GM10266 (cell line): Measurements from ENCODE around the gene ABCG1.

Source experiments
- DNase-seq: peaks from one replicate; pipeline ENCODE4 v3.0.0; 2012; ENCODE audit errors: extremely low spot score
- TF ChIP-seq, protein P1 (sequence below): IDR thresholded peaks from 2 replicates; pipeline ENCODE4 v1.5.1; 2012; ENCODE audit warnings: mild to moderate bottlenecking, low read depth; ENCODE audit not compliant: control insufficient read depth, insufficient read depth; ENCODE audit errors: missing control alignments

The ABCG1 gene

GRCh38 chr21:42308914-42309752 is 90.2 kb downstream of the ABCG1 start:
- TF ChIP-seq, protein P1, sequence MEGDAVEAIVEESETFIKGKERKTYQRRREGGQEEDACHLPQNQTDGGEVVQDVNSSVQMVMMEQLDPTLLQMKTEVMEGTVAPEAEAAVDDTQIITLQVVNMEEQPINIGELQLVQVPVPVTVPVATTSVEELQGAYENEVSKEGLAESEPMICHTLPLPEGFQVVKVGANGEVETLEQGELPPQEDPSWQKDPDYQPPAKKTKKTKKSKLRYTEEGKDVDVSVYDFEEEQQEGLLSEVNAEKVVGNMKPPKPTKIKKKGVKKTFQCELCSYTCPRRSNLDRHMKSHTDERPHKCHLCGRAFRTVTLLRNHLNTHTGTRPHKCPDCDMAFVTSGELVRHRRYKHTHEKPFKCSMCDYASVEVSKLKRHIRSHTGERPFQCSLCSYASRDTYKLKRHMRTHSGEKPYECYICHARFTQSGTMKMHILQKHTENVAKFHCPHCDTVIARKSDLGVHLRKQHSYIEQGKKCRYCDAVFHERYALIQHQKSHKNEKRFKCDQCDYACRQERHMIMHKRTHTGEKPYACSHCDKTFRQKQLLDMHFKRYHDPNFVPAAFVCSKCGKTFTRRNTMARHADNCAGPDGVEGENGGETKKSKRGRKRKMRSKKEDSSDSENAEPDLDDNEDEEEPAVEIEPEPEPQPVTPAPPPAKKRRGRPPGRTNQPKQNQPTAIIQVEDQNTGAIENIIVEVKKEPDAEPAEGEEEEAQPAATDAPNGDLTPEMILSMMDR = peak; percentile 9
- no peak for DNase-seq

GRCh38 chr21:42309753-42310213 is 90.8 kb downstream of the ABCG1 start:
- DNase-seq = peak; percentile 84

GRCh38 chr21:42310411-42311001 is 91.6 kb downstream of the ABCG1 start:
- TF ChIP-seq, protein P1 = no peak
- DNase-seq = no peak

More at GRCh38 chr21:42309753-42310213, 90.8 kb downstream of the ABCG1 start:
- TF ChIP-seq, protein P1 = peak; percentile 97

DNA sequence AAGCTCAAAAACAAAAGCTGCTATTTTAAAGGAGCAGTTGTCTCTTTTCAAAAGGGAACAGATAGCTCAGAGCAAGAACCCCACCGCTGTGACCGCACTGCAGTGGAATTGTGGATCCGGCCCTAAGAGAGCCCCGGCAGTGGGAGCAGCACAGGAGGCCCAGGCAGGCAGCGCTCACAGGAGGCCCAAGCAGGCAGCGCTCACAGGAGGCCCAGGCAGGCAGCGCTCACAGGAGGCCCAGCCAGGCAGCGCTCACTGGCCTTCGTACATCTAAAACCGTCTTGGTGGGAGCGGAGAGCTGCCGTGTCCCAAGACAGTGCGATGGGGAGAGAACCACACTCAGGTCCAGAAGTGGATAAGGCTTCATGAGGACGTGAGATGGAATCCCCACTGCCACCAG is 92.2 kb downstream of the ABCG1 start:
- TF ChIP-seq, protein P1 = no peak
- no peak for DNase-seq

GRCh38 chr21:42311816-42312625 is 93.1 kb downstream of the ABCG1 start:
- no peak for DNase-seq
- TF ChIP-seq, protein P1 = no peak

DNA sequence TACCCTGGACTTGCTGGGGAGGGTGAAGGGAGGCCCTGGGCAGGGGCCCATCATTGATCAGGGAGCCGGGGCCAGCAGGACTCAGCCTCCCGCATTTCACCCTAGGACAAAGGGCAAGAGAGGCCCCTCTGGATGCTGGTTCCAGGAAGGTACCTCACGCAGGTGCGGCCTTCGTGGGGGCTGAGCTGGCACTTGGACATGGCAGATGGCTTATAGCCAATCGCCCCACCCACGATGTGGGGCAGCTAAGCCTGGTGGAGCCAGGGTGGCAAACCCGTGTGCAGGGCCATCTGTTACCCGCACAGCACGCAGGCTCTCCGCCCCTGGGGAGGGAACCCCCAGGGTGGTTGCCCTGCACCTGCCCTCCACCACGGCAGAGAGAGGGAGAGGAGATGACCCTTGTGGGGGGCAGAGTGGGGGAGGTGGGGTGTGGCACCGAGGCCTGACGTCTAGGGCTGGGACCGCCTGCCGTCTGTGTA is 93.7 kb downstream of the ABCG1 start:
- no peak for DNase-seq
- TF ChIP-seq, protein P1 = no peak
